Neuronal stem cell (in vitro differentiated cells): ENCODE results near the gene SAA2.
A peak's percentile ranks its signal among the peaks of the same experiment; 100 is the strongest.
"Not testable (repeated sequence)": the region's sequence is repeated elsewhere in the genome, so short reads cannot be mapped to it uniquely, and the experiment has no call there.

Experiments
- DNase-seq: peaks from one replicate; pipeline ENCODE4 v3.0.0-alpha.2; 2013; ENCODE audit warnings: low spot score
- H2AFZ ChIP-seq: one replicate; pipeline ENCODE4 v1.6.1; 2013; ENCODE audit warnings: mild to moderate bottlenecking, low read length, inconsistent platforms
- H2AK5ac ChIP-seq: 2 replicates; pipeline ENCODE4 v1.6.1; 2013; ENCODE audit warnings: low read depth, mild to moderate bottlenecking, inconsistent platforms, low read length, moderate library complexity, mixed read lengths
- H2BK120ac ChIP-seq: 2 replicates; pipeline ENCODE4 v1.6.1; 2013; ENCODE audit warnings: low read depth, mild to moderate bottlenecking, inconsistent platforms, low read length, moderate library complexity, mixed read lengths
- H2BK12ac ChIP-seq: one replicate; pipeline ENCODE4 v1.6.1; 2013; ENCODE audit warnings: low read length, inconsistent platforms
- H2BK15ac ChIP-seq: 2 replicates; pipeline ENCODE4 v1.6.1; 2013; ENCODE audit warnings: mild to moderate bottlenecking, low read length, inconsistent platforms, mixed read lengths
- H2BK5ac ChIP-seq: one replicate; pipeline ENCODE4 v1.6.1; 2013; ENCODE audit warnings: inconsistent platforms, mild to moderate bottlenecking, low read length, moderate library complexity
- H3K14ac ChIP-seq: one replicate; pipeline ENCODE4 v1.6.1; 2013; ENCODE audit warnings: low read length, inconsistent platforms
- H3K18ac ChIP-seq: 2 replicates; pipeline ENCODE4 v1.6.1; 2013; ENCODE audit warnings: low read length, inconsistent platforms
- H3K23ac ChIP-seq: 2 replicates; pipeline ENCODE4 v1.6.1; 2013; ENCODE audit warnings: low read depth, mild to moderate bottlenecking, mixed read lengths, low read length, inconsistent platforms; ENCODE audit not compliant: poor library complexity
- H3K27ac ChIP-seq: replicated peaks from 3 replicates; pipeline ENCODE4 v1.5.1; 2013; ENCODE audit warnings: low read length, inconsistent platforms
- H3K27me3 ChIP-seq, 3 experiments: 2 replicates each; pipeline ENCODE4 v1.6.1; 2013; ENCODE audit warnings: low read length in 3 of 3, mild to moderate bottlenecking in 2 of 3, inconsistent platforms in 1 of 3, low read depth in 1 of 3, mixed read lengths in 1 of 3, moderate library complexity in 1 of 3; ENCODE audit not compliant: control insufficient read depth in 3 of 3, insufficient read depth in 3 of 3
- H3K36me3 ChIP-seq, 2 donors: replicated peaks in 1 of 2; 2 replicates each; pipeline ENCODE4 v1.6.1; 2013; ENCODE audit warnings: low read length in 2 of 2; ENCODE audit not compliant: control insufficient read depth in 2 of 2, insufficient read depth in 2 of 2
- H3K4ac ChIP-seq: 2 replicates; pipeline ENCODE4 v1.6.1; 2013; ENCODE audit warnings: inconsistent platforms, mild to moderate bottlenecking, low read length, moderate library complexity
- H3K4me1 ChIP-seq, 2 donors: 1 replicate in 1 of 2; 2 replicates in 1 of 2; pipeline ENCODE4 v1.6.1; 2013; ENCODE audit warnings: low read length in 2 of 2, low read depth in 1 of 2; ENCODE audit not compliant: control insufficient read depth in 2 of 2, insufficient read depth in 1 of 2
- H3K4me2 ChIP-seq: one replicate; pipeline ENCODE4 v1.6.1; 2013; ENCODE audit warnings: mild to moderate bottlenecking, low read length, inconsistent platforms; ENCODE audit not compliant: insufficient read depth, poor library complexity, severe bottlenecking
- H3K4me3 ChIP-seq, 2 donors: 2 replicates each; pipeline ENCODE4 v1.5.1; 2013; ENCODE audit warnings: low read length in 2 of 2, mild to moderate bottlenecking in 2 of 2, inconsistent platforms in 1 of 2, moderate library complexity in 1 of 2
- H3K79me1 ChIP-seq: one replicate; pipeline ENCODE4 v1.6.1; 2013; ENCODE audit warnings: low read depth, mild to moderate bottlenecking, inconsistent platforms, low read length, moderate library complexity
- H3K9ac ChIP-seq: one replicate; pipeline ENCODE4 v1.6.1; 2013; ENCODE audit warnings: mild to moderate bottlenecking, low read depth, low read length, inconsistent platforms; ENCODE audit not compliant: poor library complexity
- H3K9me3 ChIP-seq, 2 donors: replicated peaks in 1 of 2; 2 replicates each; pipeline versions ENCODE3 to v1.6.1; 2013; ENCODE audit warnings: low read length in 2 of 2, mild to moderate bottlenecking in 2 of 2, inconsistent platforms in 1 of 2, low read depth in 1 of 2, mixed read lengths in 1 of 2, moderate library complexity in 1 of 2; ENCODE audit not compliant: control insufficient read depth in 2 of 2, insufficient read depth in 1 of 2
- H4K8ac ChIP-seq: one replicate; pipeline ENCODE4 v1.6.1; 2013; ENCODE audit warnings: low read depth, mild to moderate bottlenecking, inconsistent platforms, low read length, moderate library complexity
- H4K91ac ChIP-seq: one replicate; pipeline ENCODE4 v1.6.1; 2013; ENCODE audit warnings: low read length, low read depth, mild to moderate bottlenecking, inconsistent platforms; ENCODE audit not compliant: poor library complexity
- WGBS, 2 donors: extraction: QIAGEN DNeasy Blood & Tissue Kit; methylation state at CpG; one replicate each; pipeline ENCODE4 v1.1.7; 2013; ENCODE audit warnings: missing lambda C conversion rate in 2 of 2, mixed read lengths in 1 of 2; ENCODE audit not compliant: insufficient read length in 2 of 2, insufficient replicate concordance in 1 of 2; ENCODE audit errors: extremely low coverage in 2 of 2; 5-methylcytosine and 5-hydroxymethylcytosine counted together

The SAA2 gene

GRCh38 chr11:18253233-18253632 lies 4.8 kb upstream of the SAA2 start:
- peak overlapping the region; percentile 6 for H3K14ac ChIP-seq
- H3K23ac ChIP-seq, result no peak overlapping the region
- peaks cover 0 to 7% (median 0%) of the 10 kb centered on the region in 3 experiments for H3K27me3 ChIP-seq
- DNase-seq, result no peak
- no peak overlapping the region for H2BK120ac ChIP-seq
- no peak overlapping the region for H4K8ac ChIP-seq
- H2BK15ac ChIP-seq, result no peak overlapping the region
- H3K4me1 ChIP-seq, result no peaks in the 10 kb centered on the region
- no peak overlapping the region for H3K4me2 ChIP-seq
- H3K79me1 ChIP-seq, result no peaks in the 10 kb centered on the region
- H3K27ac ChIP-seq, result no peak overlapping the region
- no peaks in the 10 kb centered on the region for H3K9me3 ChIP-seq
- 100% methylated on average over 2 of the region's 3 CpGs; no CpG with 5 or more reads in 1 of the 2 donors for WGBS, 2 donors
- H3K4ac ChIP-seq, result no peak overlapping the region
- H3K36me3 ChIP-seq, result no peaks in the 10 kb centered on the region
- H2AFZ ChIP-seq, result no peak overlapping the region
- no peak overlapping the region for H2BK5ac ChIP-seq
- no peak overlapping the region for H2AK5ac ChIP-seq
- H3K9ac ChIP-seq, result no peak overlapping the region
- H3K18ac ChIP-seq, result no peak overlapping the region
- H4K91ac ChIP-seq, result no peak overlapping the region
- H3K4me3 ChIP-seq, result no peak overlapping the region
- no peak overlapping the region for H2BK12ac ChIP-seq

GRCh38 chr11:18247191-18247581 lies 1.3 kb downstream of the SAA2 start:
- H3K4me1 ChIP-seq, H4K8ac ChIP-seq, DNase-seq, H3K4ac ChIP-seq, H3K4me3 ChIP-seq, H3K79me1 ChIP-seq, H3K27ac ChIP-seq, H3K14ac ChIP-seq, H4K91ac ChIP-seq, H3K9me3 ChIP-seq, H2BK120ac ChIP-seq, H2AFZ ChIP-seq, H3K9ac ChIP-seq, H2AK5ac ChIP-seq, H3K23ac ChIP-seq, H2BK12ac ChIP-seq, H3K36me3 ChIP-seq, H3K4me2 ChIP-seq, H2BK15ac ChIP-seq, H3K18ac ChIP-seq, H2BK5ac ChIP-seq: not testable (repeated sequence)
- H3K27me3 ChIP-seq, result peaks cover 0 to 13% (median 0%) of the 10 kb centered on the region in 3 experiments
- no CpG with 5 or more reads among the region's 6 CpGs for WGBS, 2 donors

- not testable (repeated sequence) for H3K4ac ChIP-seq, H2BK12ac ChIP-seq, H3K27ac ChIP-seq, H3K18ac ChIP-seq, H3K4me1 ChIP-seq, H3K9ac ChIP-seq, H3K79me1 ChIP-seq, H3K14ac ChIP-seq, H2AK5ac ChIP-seq, H2BK120ac ChIP-seq, H4K91ac ChIP-seq, H2BK5ac ChIP-seq, DNase-seq, H3K4me3 ChIP-seq, H2BK15ac ChIP-seq, H2AFZ ChIP-seq, H3K23ac ChIP-seq, H3K4me2 ChIP-seq, H4K8ac ChIP-seq, H3K36me3 ChIP-seq, H3K9me3 ChIP-seq
- peaks cover 0 to 13% (median 0%) of the 10 kb centered on the region in 3 experiments for H3K27me3 ChIP-seq
- WGBS, 2 donors, result no CpG with 5 or more reads among the region's 11 CpGs
These were observed 1.9 kb downstream of the SAA2 start for GRCh38 chr11:18246379-18247190.

GRCh38 chr11:18245396-18245795 lies 3.1 kb downstream of the SAA2 start:
- no peak overlapping the region for H3K4ac ChIP-seq
- H2BK12ac ChIP-seq, result no peak overlapping the region
- no peak overlapping the region for H3K27ac ChIP-seq
- H3K4me3 ChIP-seq, result no peak overlapping the region
- H3K14ac ChIP-seq, result no peak overlapping the region
- H3K36me3 ChIP-seq, result no peaks in the 10 kb centered on the region
- no peak overlapping the region for H3K4me2 ChIP-seq
- no peaks in the 10 kb centered on the region for H3K4me1 ChIP-seq
- no peak overlapping the region for H3K23ac ChIP-seq
- no peak overlapping the region for H4K8ac ChIP-seq
- no peak overlapping the region for H2BK5ac ChIP-seq
- no peaks in the 10 kb centered on the region for H3K9me3 ChIP-seq
- WGBS, 2 donors, result no CpG with 5 or more reads among the region's 6 CpGs
- H2AFZ ChIP-seq, result no peak overlapping the region
- H2BK15ac ChIP-seq, result no peak overlapping the region
- H2BK120ac ChIP-seq, result no peak overlapping the region
- H3K27me3 ChIP-seq, result peaks cover 0 to 13% (median 0%) of the 10 kb centered on the region in 3 experiments
- no peak overlapping the region for H3K18ac ChIP-seq
- no peak overlapping the region for H3K9ac ChIP-seq
- H4K91ac ChIP-seq, result no peak overlapping the region
- DNase-seq, result no peak
- no peaks in the 10 kb centered on the region for H3K79me1 ChIP-seq
- H2AK5ac ChIP-seq, result no peak overlapping the region
